Stomach (tissue), 9 donors: Measurements from ENCODE around the gene GRIP1. TPM values are rescaled to one million over a fixed set of nuclear protein-coding genes. Genes with fewer than 3 reads are reported as not detected.

Experiments
- DNase-seq, 2 donors: peaks; one replicate each; pipeline versions ENCODE4 v3.0.0 to v3.0.0-alpha.2; 2013 to 2019
- H3K27ac ChIP-seq, 5 donors: fragments of 200-600 bp in 4 of 5; sonication (generic) in 4 of 5; one replicate each; pipeline ENCODE4 v1.5.1; 2013 to 2019; ENCODE audit warnings: mild to moderate bottlenecking in 1 of 5, moderate library complexity in 1 of 5
- H3K27me3 ChIP-seq, 3 donors: fragments of 200-600 bp; sonication (generic); one replicate each; pipeline ENCODE4 v1.5.1; 2017 to 2019; ENCODE audit warnings: mixed run types in 1 of 3
- H3K36me3 ChIP-seq, 4 donors: fragments of 200-600 bp; sonication (generic); 1 replicate in 3 of 4; 2 replicates in 1 of 4; pipeline ENCODE4 v1.5.1; 2016 to 2019
- H3K4me1 ChIP-seq, 4 donors: fragments of 200-600 bp; sonication (generic); one replicate each; pipeline ENCODE4 v1.5.1; 2016 to 2019
- H3K4me3 ChIP-seq, 4 donors: fragments of 200-600 bp; sonication (generic) in 3 of 4; one replicate each; pipeline ENCODE4 v1.5.1; 2016 to 2019; ENCODE audit warnings: mild to moderate bottlenecking in 1 of 4
- H3K9me3 ChIP-seq, 4 donors: fragments of 200-600 bp; sonication (generic); one replicate each; pipeline ENCODE4 v1.5.1; 2016 to 2019
- EP300 ChIP-seq: sonication (generic); formaldehyde crosslinking; IDR thresholded peaks from one replicate; pipeline ENCODE4 v1.6.1; 2017; ENCODE audit warnings: antibody characterized with exemption
- POLR2A ChIP-seq, 4 donors: fragments of 450-650 bp; IDR thresholded peaks; one replicate each; pipeline ENCODE4 v1.6.1; 2016; ENCODE audit warnings: antibody characterized with exemption in 4 of 4, control low read depth in 2 of 4, mild to moderate bottlenecking in 1 of 4, moderate library complexity in 1 of 4
- POLR2AphosphoS5 ChIP-seq, 3 donors: sonication (generic); formaldehyde crosslinking; IDR thresholded peaks; one replicate each; pipeline ENCODE4 v1.6.1; 2016; ENCODE audit warnings: antibody characterized with exemption in 3 of 3
- WGBS, 5 donors: extraction: QIAGEN DNeasy Blood & Tissue Kit in 3 of 5; methylation state at CpG; one replicate each; pipeline versions ENCODE4 v1.1.5 to v1.1.7; 2013 to 2018; 5-methylcytosine and 5-hydroxymethylcytosine counted together
- intact Hi-C: fragments of 100-400 bp; cut with DNase I; formaldehyde crosslinking; loops from one replicate; pipeline ENCODE4 v1.15.1; 2023; ENCODE audit warnings: low total_unique reads
- polyA plus RNA-seq, 3 donors: library from polyadenylated mRNA; stranded (reverse); fragments of 200-250 nt; gene quantifications; one replicate each; pipeline ENCODE4 v1.2.3, GENCODE V29; 2013
- total RNA-seq, 5 donors: library from RNA; depleted of rRNA; stranded (reverse); fragments of >200 nt; gene quantifications; one replicate each; pipeline versions ENCODE4 v1.1.0 to v1.2.3, GENCODE V29; 2014 to 2016
- TF ChIP-seq, protein P1 (sequence below), 7 experiments: fragments of 450-650 bp in 4 of 7; fragments of 200-600 bp in 3 of 7; sonication (generic) in 3 of 7; IDR thresholded peaks; one replicate each; pipeline ENCODE4 v1.5.1; 2016 to 2019; ENCODE audit warnings: antibody characterized with exemption in 7 of 7, control low read depth in 2 of 7, mild to moderate bottlenecking in 1 of 7
- donor health status: healthy with polysubstance abuse.
- donor health status: Bipolar disorder and iron deficiency.
- donor health status: healthy.

The GRIP1 gene
- total and polyA plus RNA-seq, 8 donors, result 0.31 to 8.8 (median 4.4) TPM; not detected in 1

DNA sequence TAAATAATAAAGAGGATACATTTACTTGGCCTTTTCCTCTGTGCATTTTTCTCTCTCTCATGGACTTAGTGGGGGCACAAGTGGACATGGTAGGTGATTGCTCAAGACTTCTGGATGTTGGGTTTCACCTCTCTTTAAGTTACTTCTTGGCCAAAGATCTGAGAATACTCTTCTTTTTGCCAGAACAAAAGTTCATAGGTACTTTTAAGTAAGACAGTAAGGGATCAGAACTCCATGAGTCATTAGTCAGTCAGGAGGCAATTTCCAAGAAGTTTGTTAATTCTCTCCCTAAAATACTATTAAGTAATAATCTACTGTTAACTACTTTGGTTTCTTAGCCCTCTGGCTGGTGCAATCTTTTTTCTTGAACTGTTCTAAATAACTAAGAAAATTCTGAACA is 84.2 kb downstream of the GRIP1 start:
- TF ChIP-seq POLR2AphosphoS5 (IDR thresholded peaks at IDR 0.05), result no peak
- TF ChIP-seq POLR2A (IDR thresholded peaks at IDR 0.05), result no peak
- no peak for TF ChIP-seq EP300
- TF ChIP-seq, protein P1, sequence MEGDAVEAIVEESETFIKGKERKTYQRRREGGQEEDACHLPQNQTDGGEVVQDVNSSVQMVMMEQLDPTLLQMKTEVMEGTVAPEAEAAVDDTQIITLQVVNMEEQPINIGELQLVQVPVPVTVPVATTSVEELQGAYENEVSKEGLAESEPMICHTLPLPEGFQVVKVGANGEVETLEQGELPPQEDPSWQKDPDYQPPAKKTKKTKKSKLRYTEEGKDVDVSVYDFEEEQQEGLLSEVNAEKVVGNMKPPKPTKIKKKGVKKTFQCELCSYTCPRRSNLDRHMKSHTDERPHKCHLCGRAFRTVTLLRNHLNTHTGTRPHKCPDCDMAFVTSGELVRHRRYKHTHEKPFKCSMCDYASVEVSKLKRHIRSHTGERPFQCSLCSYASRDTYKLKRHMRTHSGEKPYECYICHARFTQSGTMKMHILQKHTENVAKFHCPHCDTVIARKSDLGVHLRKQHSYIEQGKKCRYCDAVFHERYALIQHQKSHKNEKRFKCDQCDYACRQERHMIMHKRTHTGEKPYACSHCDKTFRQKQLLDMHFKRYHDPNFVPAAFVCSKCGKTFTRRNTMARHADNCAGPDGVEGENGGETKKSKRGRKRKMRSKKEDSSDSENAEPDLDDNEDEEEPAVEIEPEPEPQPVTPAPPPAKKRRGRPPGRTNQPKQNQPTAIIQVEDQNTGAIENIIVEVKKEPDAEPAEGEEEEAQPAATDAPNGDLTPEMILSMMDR (IDR thresholded peaks at IDR 0.05), result no peak
- intact Hi-C loops, result no loop called here
- H3K9me3 ChIP-seq, result no peaks in the 10 kb centered on the region

DNA sequence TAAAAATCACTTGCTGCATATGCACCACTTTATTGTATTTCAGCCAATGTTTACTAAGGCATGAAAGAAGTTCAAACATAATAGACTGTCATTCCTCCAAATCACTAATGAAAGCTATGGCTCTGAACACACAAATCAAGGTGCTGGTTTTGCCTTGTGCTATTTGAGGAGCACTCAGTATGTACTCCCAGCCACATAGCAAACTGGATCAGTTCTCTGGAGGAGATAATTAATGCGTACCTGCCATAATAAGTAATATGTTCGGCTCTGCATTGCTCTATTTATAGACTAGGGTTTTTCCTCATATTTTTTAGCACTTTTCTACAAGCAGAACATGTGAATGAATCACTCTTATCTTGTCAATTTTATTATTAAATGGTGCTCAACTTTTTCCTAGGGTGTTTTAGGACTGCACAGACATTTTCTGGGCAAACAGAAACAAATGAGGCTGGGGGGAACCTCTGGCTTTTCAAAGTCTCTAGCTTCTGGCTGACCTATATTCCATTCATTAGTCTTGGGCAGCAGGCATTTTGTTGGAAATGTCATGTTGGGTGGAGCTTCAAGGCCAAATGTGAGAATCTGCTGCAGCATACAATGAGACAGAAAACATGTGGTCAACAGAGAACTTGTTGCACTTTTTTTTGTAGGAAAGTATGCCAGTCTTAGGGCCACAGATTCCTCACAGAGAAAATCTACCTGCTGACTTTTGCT is 88.4 kb downstream of the GRIP1 start:
- peak in 1 of 2 donors; percentile 64 for DNase-seq
- intact Hi-C loops, result no loop called here
- H3K27me3 ChIP-seq, result no peaks in the 10 kb centered on the region
- no peaks in the 10 kb centered on the region for H3K36me3 ChIP-seq
- H3K9me3 ChIP-seq, result no peaks in the 10 kb centered on the region
- TF ChIP-seq POLR2A (IDR thresholded peaks at IDR 0.05), result no peak
- no peak overlapping the region for H3K27ac ChIP-seq
- no peak overlapping the region for H3K4me3 ChIP-seq
- 41 to 54% (median 54%) methylated on average over 2 of the region's 2 CpGs for WGBS, 5 donors
- peaks cover 0 to 8% (median 0%) of the 10 kb centered on the region in 4 donors for H3K4me1 ChIP-seq

More for the DNA sequence above, 84.2 kb downstream of the GRIP1 start:
- no peak overlapping the region for H3K4me3 ChIP-seq
- peaks cover 0 to 8% (median 5%) of the 10 kb centered on the region in 4 donors for H3K4me1 ChIP-seq
- no peak overlapping the region for H3K27ac ChIP-seq
- H3K27me3 ChIP-seq, result no peaks in the 10 kb centered on the region
- H3K36me3 ChIP-seq, result no peaks in the 10 kb centered on the region
- no peak for DNase-seq

DNA sequence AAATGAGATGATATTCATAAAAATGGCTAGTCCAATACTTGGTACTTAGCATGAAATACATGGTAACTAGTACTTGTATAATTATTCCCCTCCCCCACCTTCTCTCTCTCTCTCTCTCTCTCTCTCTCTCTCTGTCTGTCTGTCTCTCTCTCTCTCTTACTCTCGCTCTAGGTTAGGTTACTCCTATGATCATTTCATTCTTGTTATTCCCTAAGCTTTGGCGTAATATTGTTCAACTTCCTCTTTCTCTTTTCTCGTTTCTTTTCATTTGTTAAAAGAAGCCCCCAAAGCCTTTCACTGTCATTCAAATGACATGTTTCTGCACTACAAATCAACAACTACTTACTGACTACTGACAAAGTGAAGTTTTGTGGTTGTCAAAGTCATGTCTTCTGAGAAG is 89.8 kb downstream of the GRIP1 start:
- Histone ChIP-seq H3K4me1 (peaks cover 0 to 8% (median 0%) of the 10 kb centered on the region in 4 donors), H3K36me3 (no peaks in the 10 kb centered on the region), H3K4me3 (no peak overlapping the region), H3K27me3 (no peaks in the 10 kb centered on the region), H3K27ac (no peak overlapping the region), H3K9me3 (peaks cover 0 to 6% (median 0%) of the 10 kb centered on the region in 4 donors)
- no peak for TF ChIP-seq EP300
- TF ChIP-seq, protein P1 (IDR thresholded peaks at IDR 0.05), result no peak
- TF ChIP-seq POLR2AphosphoS5 (IDR thresholded peaks at IDR 0.05), result no peak
- TF ChIP-seq POLR2A (IDR thresholded peaks at IDR 0.05), result no peak
- 76 to 86% (median 80%) methylated on average over 3 of the region's 3 CpGs for WGBS, 5 donors
- intact Hi-C loops, result no loop called here
- DNase-seq, result no peak

DNA sequence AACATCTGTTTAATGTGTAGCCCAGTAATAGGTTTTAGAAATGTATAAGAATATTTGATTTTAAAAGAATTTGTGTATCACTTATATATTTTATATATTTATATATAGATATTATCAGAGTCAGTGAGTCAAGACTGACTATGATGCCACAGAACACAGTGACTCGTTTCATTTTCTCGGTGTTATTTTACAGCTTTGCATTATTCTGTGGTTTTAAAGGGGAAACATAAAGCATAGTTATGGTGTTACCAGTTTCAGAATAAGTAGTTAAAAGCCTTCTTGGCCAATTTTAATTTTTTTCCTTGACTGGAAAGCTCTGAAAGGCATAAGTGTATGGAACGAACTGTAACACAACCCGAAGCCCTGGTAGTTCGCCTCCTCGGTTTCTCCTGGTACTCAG is 91.0 kb downstream of the GRIP1 start:
- Histone ChIP-seq H3K4me1 (peaks cover 0 to 8% (median 0%) of the 10 kb centered on the region in 4 donors), H3K36me3 (no peaks in the 10 kb centered on the region), H3K27me3 (no peaks in the 10 kb centered on the region), H3K4me3 (no peak overlapping the region), H3K27ac (no peak overlapping the region), H3K9me3 (peaks cover 0 to 6% (median 0%) of the 10 kb centered on the region in 4 donors)
- 62 to 84% (median 80%) methylated on average over 6 of the region's 6 CpGs for WGBS, 5 donors
- no peak for DNase-seq
- TF ChIP-seq EP300 (no peak), POLR2AphosphoS5 (IDR thresholded peaks at IDR 0.05) (no peak), POLR2A (IDR thresholded peaks at IDR 0.05) (no peak)
- TF ChIP-seq, protein P1 (IDR thresholded peaks at IDR 0.05), result no peak
- intact Hi-C loops, result no loop called here

DNA sequence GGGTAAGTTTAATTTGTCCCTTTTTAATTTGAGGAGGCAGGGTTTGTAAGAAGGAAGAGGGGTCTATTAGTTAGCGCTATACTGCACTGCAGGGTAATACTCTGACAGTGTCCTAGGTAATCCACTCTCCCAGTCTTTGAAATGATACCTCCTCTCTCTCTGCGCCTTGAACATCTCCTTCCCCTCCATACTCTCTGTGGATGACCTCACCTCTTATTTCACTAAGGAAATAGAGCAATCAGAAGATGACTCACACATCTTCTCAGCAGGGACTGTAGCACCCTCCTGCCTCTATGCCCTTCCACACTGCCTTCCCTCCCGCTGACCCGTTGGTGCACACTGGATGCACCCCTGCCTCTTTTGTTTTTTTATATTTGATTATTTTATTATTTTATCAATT is 94.2 kb downstream of the GRIP1 start:
- intact Hi-C loops, result no loop called here
- DNase-seq, result no peak
- Histone ChIP-seq H3K27ac (no peak overlapping the region), H3K36me3 (no peaks in the 10 kb centered on the region), H3K4me1 (no peaks in the 10 kb centered on the region), H3K27me3 (no peaks in the 10 kb centered on the region), H3K4me3 (no peak overlapping the region), H3K9me3 (peaks cover 0 to 6% (median 0%) of the 10 kb centered on the region in 4 donors)
- no peak for TF ChIP-seq EP300
- 90 to 98% (median 93%) methylated on average over 4 of the region's 4 CpGs for WGBS, 5 donors
